Gastroesophageal sphincter (tissue), 4 donors: ENCODE results near the gene SP140. TPM values are rescaled to one million over a fixed set of nuclear protein-coding genes. Genes with fewer than 3 reads are reported as not detected.

Source experiments
- ATAC-seq: fragments of 150-250 bp; one replicate; pipeline ENCODE4 v1.9.1; 2016; ENCODE audit warnings: mild to moderate bottlenecking, moderate library complexity
- H3K27ac ChIP-seq, 4 donors: fragments of 200-600 bp; sonication (generic) in 3 of 4; 1 replicate in 3 of 4; 2 replicates in 1 of 4; pipeline ENCODE4 v1.5.1; 2016 to 2019
- H3K27me3 ChIP-seq: fragments of 200-600 bp; sonication (generic); one replicate; pipeline ENCODE4 v1.5.1; 2019
- H3K36me3 ChIP-seq, 2 donors: fragments of 200-600 bp; sonication (generic); one replicate each; pipeline ENCODE4 v1.5.1; 2019; ENCODE audit warnings: control low read depth in 1 of 2
- H3K4me1 ChIP-seq, 3 donors: fragments of 200-600 bp; sonication (generic); 1 replicate in 2 of 3; 2 replicates in 1 of 3; pipeline ENCODE4 v1.5.1; 2016 to 2019; ENCODE audit warnings: control low read depth in 2 of 3
- H3K4me3 ChIP-seq, 2 donors: fragments of 200-600 bp; sonication (generic); one replicate each; pipeline ENCODE4 v1.5.1; 2019; ENCODE audit warnings: mild to moderate bottlenecking in 1 of 2, moderate library complexity in 1 of 2
- H3K9me3 ChIP-seq, 3 donors: fragments of 200-600 bp; sonication (generic); one replicate each; pipeline ENCODE4 v1.5.1; 2017 to 2019; ENCODE audit warnings: control low read depth in 2 of 3
- CTCF ChIP-seq, 4 experiments: fragments of 200-600 bp in 2 of 4; fragments of 450-650 bp in 2 of 4; sonication (generic) in 1 of 4; IDR thresholded peaks; one replicate each; pipeline ENCODE4 v1.5.1; 2017 to 2019; ENCODE audit warnings: antibody characterized with exemption in 4 of 4, mild to moderate bottlenecking in 2 of 4, moderate library complexity in 2 of 4
- EP300 ChIP-seq: sonication (generic); formaldehyde crosslinking; IDR thresholded peaks from one replicate; pipeline ENCODE4 v1.6.1; 2017; ENCODE audit warnings: antibody characterized with exemption, mild to moderate bottlenecking
- POLR2A ChIP-seq, 2 donors: fragments of 450-650 bp; IDR thresholded peaks; one replicate each; pipeline ENCODE4 v1.6.1; 2017; ENCODE audit warnings: antibody characterized with exemption in 2 of 2, mild to moderate bottlenecking in 2 of 2, moderate library complexity in 1 of 2
- POLR2AphosphoS5 ChIP-seq: sonication (generic); formaldehyde crosslinking; IDR thresholded peaks from one replicate; pipeline ENCODE4 v1.6.1; 2017; ENCODE audit warnings: antibody characterized with exemption
- WGBS, 2 donors: methylation state at CpG; one replicate each; pipeline ENCODE4 v1.1.5; 2018; ENCODE audit warnings: low coverage in 1 of 2; 5-methylcytosine and 5-hydroxymethylcytosine counted together
- total RNA-seq, 4 donors: library from RNA; depleted of rRNA; stranded (reverse); fragments of >200 nt; gene quantifications; one replicate each; pipeline ENCODE4 v1.1.0, GENCODE V29; 2016

SP140 gene
- total RNA-seq, 4 donors from 2014 or later = 0.92 to 2.3 (median 2.0) TPM; not detected in 1

GRCh38 chr2:230312638-230313037 is 87.1 kb downstream of the SP140 start:
- no peaks in the 10 kb centered on the region for H3K27me3 ChIP-seq
- no peak for ATAC-seq
- H3K4me3 ChIP-seq = no peak overlapping the region
- no peaks in the 10 kb centered on the region for H3K4me1 ChIP-seq
- 71 to 80% methylated on average over 1 to 2 of the region's 2 CpGs for WGBS, 2 donors
- no peak for TF ChIP-seq POLR2AphosphoS5
- no peak for TF ChIP-seq POLR2A (IDR thresholded peaks at IDR 0.05)
- TF ChIP-seq EP300 = no peak
- no peak for TF ChIP-seq CTCF (IDR thresholded peaks at IDR 0.05)
- no peaks in the 10 kb centered on the region for H3K36me3 ChIP-seq
- H3K27ac ChIP-seq = no peak overlapping the region
- no peaks in the 10 kb centered on the region for H3K9me3 ChIP-seq

GRCh38 chr2:230317366-230317765 is 91.8 kb downstream of the SP140 start:
- ATAC-seq = no peak
- no peaks in the 10 kb centered on the region for H3K36me3 ChIP-seq
- H3K4me3 ChIP-seq = no peak overlapping the region
- no peaks in the 10 kb centered on the region for H3K4me1 ChIP-seq
- H3K27me3 ChIP-seq = no peaks in the 10 kb centered on the region
- H3K9me3 ChIP-seq = peaks cover 0 to 14% (median 0%) of the 10 kb centered on the region in 3 donors
- no peak overlapping the region for H3K27ac ChIP-seq
- TF ChIP-seq CTCF (IDR thresholded peaks at IDR 0.05) (no peak), POLR2A (IDR thresholded peaks at IDR 0.05) (no peak), POLR2AphosphoS5 (no peak), EP300 (no peak)
- WGBS, 2 donors = 0% methylated on average over 1 of the region's 3 CpGs; no CpG with 5 or more reads in 1 of the 2 donors

GRCh38 chr2:230318190-230319121 is 92.9 kb downstream of the SP140 start:
- peaks cover 0 to 24% (median 0%) of the 10 kb centered on the region in 3 donors for H3K9me3 ChIP-seq
- no peak for ATAC-seq
- H3K27me3 ChIP-seq = no peaks in the 10 kb centered on the region
- H3K27ac ChIP-seq = no peak overlapping the region
- H3K36me3 ChIP-seq = no peaks in the 10 kb centered on the region
- WGBS, 2 donors = 71 to 100% methylated on average over 1 to 6 of the region's 6 CpGs
- TF ChIP-seq CTCF (IDR thresholded peaks at IDR 0.05) (no peak), POLR2AphosphoS5 (no peak), POLR2A (IDR thresholded peaks at IDR 0.05) (no peak), EP300 (no peak)
- no peaks in the 10 kb centered on the region for H3K4me1 ChIP-seq
- no peak overlapping the region for H3K4me3 ChIP-seq

GRCh38 chr2:230319211-230319862 is 93.8 kb downstream of the SP140 start:
- ATAC-seq = peak; percentile 22
- WGBS, 2 donors = 50 to 90% methylated on average over 2 to 3 of the region's 5 CpGs
- H3K4me3 ChIP-seq = no peak overlapping the region
- H3K36me3 ChIP-seq = no peaks in the 10 kb centered on the region
- peaks cover 0 to 26% (median 0%) of the 10 kb centered on the region in 3 donors for H3K9me3 ChIP-seq
- H3K27ac ChIP-seq = no peak overlapping the region
- no peak for TF ChIP-seq POLR2AphosphoS5
- no peak for TF ChIP-seq EP300
- TF ChIP-seq CTCF (IDR thresholded peaks at IDR 0.05) = no peak
- TF ChIP-seq POLR2A (IDR thresholded peaks at IDR 0.05) = no peak
- H3K4me1 ChIP-seq = no peaks in the 10 kb centered on the region
- no peaks in the 10 kb centered on the region for H3K27me3 ChIP-seq
